ENCODE measurements around the gene SCRN1. TPM values are rescaled to one million over a fixed set of nuclear protein-coding genes. Genes with fewer than 3 reads are reported as not detected.
A peak's percentile ranks its signal among the peaks of the same experiment; 100 is the strongest.

Gene SCRN1
- total and polyA plus RNA-seq, 2 of the 13 experiments (the other 11 are each of a cell fraction or from before 2014, with no cell fraction given): 43.2 to 49.8 TPM

- TF ChIP-seq ZNF687 (CRISPR knock-in tag; IDR thresholded peaks at IDR 0.05) (peak; percentile 31), GZF1 (CRISPR knock-in tag; IDR thresholded peaks at IDR 0.05) (no peak), ZNF263 (CRISPR knock-in tag; IDR thresholded peaks at IDR 0.05) (0 out of 2 replicates have a peak, but pooled peaks have one; percentile 24), ZNF335 (CRISPR knock-in tag; IDR thresholded peaks at IDR 0.05) (no peak), MXD3 (CRISPR knock-in tag; IDR thresholded peaks at IDR 0.05) (no peak), SYNCRIP (IDR thresholded peaks at IDR 0.05; ENCODE audit: insufficient read depth, low read depth, low read length) (no peak), ZNF232 (CRISPR knock-in tag; IDR thresholded peaks at IDR 0.05; ENCODE audit: borderline replicate concordance) (no peak; the same call in 1 of the 2 replicates), ZZZ3 (CRISPR knock-in tag; IDR thresholded peaks at IDR 0.05; ENCODE audit: borderline replicate concordance) (no peak), MTF2 (CRISPR knock-in tag; IDR thresholded peaks at IDR 0.05; ENCODE audit: borderline replicate concordance) (0 out of 2 replicates have a peak, but pooled peaks have one; percentile 14), IKZF4 (CRISPR knock-in tag; IDR thresholded peaks at IDR 0.05; ENCODE audit: borderline replicate concordance, low read depth, not compliant biosample characterization) (no peak), ZFP90 (CRISPR knock-in tag; IDR thresholded peaks at IDR 0.05; ENCODE audit: borderline replicate concordance) (peak; percentile 73; the same call in 1 of the 2 replicates), REPIN1 (CRISPR knock-in tag; IDR thresholded peaks at IDR 0.05; ENCODE audit: borderline replicate concordance, low read depth) (0 out of 2 replicates have a peak, but pooled peaks have one; percentile 49), RARG (CRISPR knock-in tag; IDR thresholded peaks at IDR 0.05; ENCODE audit: low read depth) (no peak), ARID3A (IDR thresholded peaks at IDR 0.05; ENCODE audit: low read depth, low read length) (no peak), ZNF737 (CRISPR knock-in tag; IDR thresholded peaks at IDR 0.05; ENCODE audit: borderline replicate concordance) (no peak), ZNF10 (CRISPR knock-in tag; IDR thresholded peaks at IDR 0.05; ENCODE audit: borderline replicate concordance, low read depth) (no peak), ZFP62 (CRISPR knock-in tag; IDR thresholded peaks at IDR 0.05) (no peak), NR1H2 (CRISPR knock-in tag; IDR thresholded peaks at IDR 0.05; ENCODE audit: borderline replicate concordance, low read depth) (no peak), IRF9 (CRISPR knock-in tag; IDR thresholded peaks at IDR 0.05; ENCODE audit: borderline replicate concordance) (no peak), ZNF253 (CRISPR knock-in tag; IDR thresholded peaks at IDR 0.05; ENCODE audit: borderline replicate concordance) (no peak), POLR2G (IDR thresholded peaks at IDR 0.05; ENCODE audit: low read depth, low read length) (no peak), ZNF331 (CRISPR knock-in tag; IDR thresholded peaks at IDR 0.05) (no peak)
Observed at GRCh38 chr7:29989257-29989995, at the start of gene SCRN1 (continued).

Data from HepG2 (cell line).